SK-N-SH (cell line): ENCODE measurements around the gene ALAS2. TPM values are rescaled to one million over a fixed set of nuclear protein-coding genes. Genes with fewer than 3 reads are reported as not detected.

Source experiments
- CTCF ChIA-PET: fragments of 300-600, 350-600 bp; formaldehyde crosslinking; extraction: SDS; loops from one replicate; lab custom pipeline; 2021; lab: Yijun Ruan, JAX
- POLR2A ChIA-PET: fragments of 350-600 bp; sonication (Branson Sonifier 250); formaldehyde crosslinking; extraction: SDS; loops from one replicate; lab custom pipeline; 2020; ENCODE audit warnings: antibody characterized with exemption, inconsistent platforms; lab: Yijun Ruan, JAX
- DNase-seq: peaks from one replicate; pipeline ENCODE4 v3.0.0; 2012
- H2AFZ ChIP-seq: fragments of 200-600 bp; sonication (generic); 2 replicates; pipeline ENCODE4 v1.8.1; 2016; ENCODE audit warnings: antibody characterized with exemption, mild to moderate bottlenecking, low read depth
- H3F3A ChIP-seq: fragments of 200-600 bp; sonication (generic); replicated peaks from 2 replicates; pipeline ENCODE3; 2016; ENCODE audit warnings: antibody characterized with exemption, mild to moderate bottlenecking; ENCODE audit not compliant: insufficient read depth
- H3K27ac ChIP-seq, 2 experiments: fragments of 200-500 bp in 1 of 2; fragments of 200-600 bp in 1 of 2; sonication (Bioruptor generic) in 1 of 2; sonication (generic), shearing (Covaris generic) in 1 of 2; 2 replicates each; pipeline versions ENCODE4 v1.5.1 to v1.6.1; 2014 to 2016; ENCODE audit warnings: low read depth in 2 of 2, inconsistent platforms in 1 of 2, low read length in 1 of 2, mild to moderate bottlenecking in 1 of 2, mixed read lengths in 1 of 2
- H3K27me3 ChIP-seq: fragments of 200-600 bp; sonication (generic), shearing (Covaris generic); 2 replicates; pipeline ENCODE4 v1.6.1; 2016; ENCODE audit warnings: mixed run types; ENCODE audit not compliant: insufficient read depth
- H3K36me3 ChIP-seq, 2 experiments: fragments of 200-500 bp in 1 of 2; fragments of 200-600 bp in 1 of 2; sonication (Bioruptor generic) in 1 of 2; sonication (generic) in 1 of 2; replicated peaks in 1 of 2; 2 replicates each; pipeline versions ENCODE3 to v1.5.1; 2014 to 2016; ENCODE audit warnings: low read length in 1 of 2, mild to moderate bottlenecking in 1 of 2; ENCODE audit not compliant: insufficient read depth in 2 of 2, control insufficient read depth in 1 of 2
- H3K4me1 ChIP-seq, 2 experiments: fragments of 200-500 bp in 1 of 2; fragments of 200-600 bp in 1 of 2; sonication (Bioruptor generic) in 1 of 2; sonication (generic), shearing (Covaris generic) in 1 of 2; 2 replicates each; pipeline versions ENCODE4 v1.5.1 to v1.6.1; 2014 to 2016; ENCODE audit warnings: low read depth in 1 of 2, low read length in 1 of 2, mixed run types in 1 of 2; ENCODE audit not compliant: insufficient read depth in 2 of 2, control insufficient read depth in 1 of 2
- H3K4me2 ChIP-seq: fragments of 200-600 bp; sonication (generic), shearing (Covaris generic); 2 replicates; pipeline ENCODE4 v1.6.1; 2017; ENCODE audit warnings: mixed run types
- H3K4me3 ChIP-seq, 2 experiments: fragments of 200-500 bp in 1 of 2; fragments of 200-600 bp in 1 of 2; sonication (Bioruptor generic) in 1 of 2; sonication (generic), shearing (Covaris generic) in 1 of 2; 2 replicates each; pipeline versions ENCODE4 v1.5.1 to v1.8.1; 2014 to 2016; ENCODE audit warnings: low read depth in 2 of 2, inconsistent platforms in 1 of 2, low read length in 1 of 2, mild to moderate bottlenecking in 1 of 2, mixed read lengths in 1 of 2, moderate library complexity in 1 of 2
- H3K79me2 ChIP-seq: fragments of 200-600 bp; sonication (generic); 2 replicates; pipeline ENCODE4 v1.8.1; 2017; ENCODE audit warnings: mild to moderate bottlenecking; ENCODE audit not compliant: insufficient read depth
- H3K9ac ChIP-seq: fragments of 200-600 bp; sonication (generic); 2 replicates; pipeline ENCODE4 v1.6.1; 2017; ENCODE audit warnings: mixed run types
- H3K9me2 ChIP-seq: fragments of 200-600 bp; sonication (generic); 2 replicates; pipeline ENCODE4 v1.6.1; 2017; ENCODE audit warnings: mixed run types
- H3K9me3 ChIP-seq: fragments of 200-600 bp; sonication (generic); 2 replicates; pipeline ENCODE4 v1.6.1; 2017; ENCODE audit warnings: mixed run types, mild to moderate bottlenecking, moderate library complexity
- H4K20me1 ChIP-seq: fragments of 200-600 bp; sonication (generic); 2 replicates; pipeline ENCODE4 v1.6.1; 2017; ENCODE audit warnings: mild to moderate bottlenecking, mixed run types; ENCODE audit not compliant: insufficient read depth
- CHD2 ChIP-seq: fragments of 150-350 bp; IDR thresholded peaks from 2 replicates; pipeline ENCODE4 v1.6.1; 2018; ENCODE audit warnings: low read length; ENCODE audit not compliant: partially characterized antibody
- ELF1 ChIP-seq: IDR thresholded peaks from 2 replicates; pipeline ENCODE4 v1.4.0; 2012
- FOXJ3 ChIP-seq: sonication (generic); formaldehyde crosslinking; IDR thresholded peaks from 2 replicates; pipeline ENCODE4 v1.5.1; 2020; ENCODE audit warnings: mild to moderate bottlenecking, missing genetic modification reagents
- FOXM1 ChIP-seq: IDR thresholded peaks from 2 replicates; pipeline ENCODE4 v1.4.0; 2012; ENCODE audit warnings: low read depth, mild to moderate bottlenecking
- MEF2A ChIP-seq: IDR thresholded peaks from 2 replicates; pipeline ENCODE4 v1.4.0; 2012; ENCODE audit warnings: low read depth, borderline replicate concordance
- MXI1 ChIP-seq: IDR thresholded peaks from 2 replicates; pipeline ENCODE4 v1.6.1; 2012; ENCODE audit warnings: mild to moderate bottlenecking, low read depth, low read length, improper control_type of control experiment
- NRF1 ChIP-seq: IDR thresholded peaks from 2 replicates; pipeline ENCODE4 v1.6.1; 2012; ENCODE audit warnings: low read depth, mild to moderate bottlenecking, low read length
- POLR2AphosphoS5 ChIP-seq: IDR thresholded peaks from 2 replicates; pipeline ENCODE4 v1.6.1; 2012; ENCODE audit warnings: low read depth, low read length
- RFX5 ChIP-seq: IDR thresholded peaks from 2 replicates; pipeline ENCODE4 v1.6.1; 2012; ENCODE audit warnings: mild to moderate bottlenecking, improper control_type of control experiment, low read length
- RXRA ChIP-seq: IDR thresholded peaks from 2 replicates; pipeline ENCODE4 v1.4.0; 2012; ENCODE audit warnings: low read depth, mild to moderate bottlenecking, borderline replicate concordance
- SMC3 ChIP-seq: IDR thresholded peaks from 2 replicates; pipeline ENCODE4 v1.6.1; 2012; ENCODE audit warnings: low read depth, low read length, improper control_type of control experiment
- TEAD4 ChIP-seq: IDR thresholded peaks from 2 replicates; pipeline ENCODE4 v1.4.0; 2012; ENCODE audit warnings: mild to moderate bottlenecking, borderline replicate concordance; ENCODE audit not compliant: insufficient read depth
- YY1 ChIP-seq: IDR thresholded peaks from 2 replicates; pipeline ENCODE4 v1.4.0; 2012; ENCODE audit warnings: low read depth, mild to moderate bottlenecking
- WGBS: methylation state at CpG from one replicate; pipeline ENCODE4 v1.1.6; 2017; ENCODE audit warnings: low lambda C conversion rate; 5-methylcytosine and 5-hydroxymethylcytosine counted together
- polyA plus RNA-seq, 3 experiments: library from polyadenylated mRNA; depleted of rRNA; stranded (reverse); fragments of >200 nt; gene quantifications; 2 replicates each; pipeline ENCODE4 v1.2.3, GENCODE V29; 2012
- TF ChIP-seq, protein P1 (sequence below): fragments of 150-350 bp; IDR thresholded peaks from 2 replicates; pipeline ENCODE4 v1.6.1; 2017; ENCODE audit warnings: antibody characterized with exemption, low read length, low read depth, borderline replicate concordance
- TF ChIP-seq, protein P2 (sequence below): IDR thresholded peaks from 2 replicates; pipeline ENCODE4 v1.6.1; 2012; ENCODE audit warnings: mild to moderate bottlenecking, low read depth, low read length, moderate library complexity
- TF ChIP-seq, protein P3 (sequence below): IDR thresholded peaks from 2 replicates; pipeline ENCODE4; 2012

Gene ALAS2
- polyA plus RNA-seq, 1 of the 3 experiments (the other 2 are of a cell fraction), result not detected

DNA sequence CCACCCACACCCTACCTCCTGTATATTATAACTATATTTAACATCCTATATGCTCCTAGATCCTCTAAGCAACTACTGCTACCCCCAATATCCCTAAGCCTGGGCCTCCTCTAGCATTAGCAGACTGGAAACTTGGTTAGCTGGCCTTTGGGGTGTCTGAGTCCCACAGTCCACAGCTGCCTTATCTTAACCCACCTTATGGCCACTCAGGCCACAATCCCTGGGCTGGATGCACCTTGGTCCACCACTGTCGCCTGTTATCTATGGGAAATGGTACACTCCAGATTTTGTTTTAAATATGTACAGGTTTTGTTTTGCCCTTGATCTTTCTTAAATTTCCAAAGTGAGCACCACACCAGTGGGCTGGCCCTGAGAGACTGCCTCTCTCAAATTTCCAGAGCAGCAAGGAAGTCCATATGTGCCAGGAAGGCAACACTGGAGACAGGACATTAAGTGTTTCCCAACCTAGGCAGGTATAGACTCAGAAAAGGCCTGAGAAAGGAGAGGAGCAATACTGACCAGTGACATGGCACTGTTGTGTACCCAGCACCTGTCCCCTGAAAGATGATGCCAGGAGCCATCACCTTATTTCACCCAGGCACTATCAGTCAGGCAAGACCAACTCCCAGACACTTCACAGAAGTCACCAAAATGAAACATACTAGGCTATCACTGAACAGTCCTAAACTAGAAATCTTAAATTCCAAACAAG is 37.7 kb downstream of the ALAS2 start:
- TF ChIP-seq RXRA (no peak), FOXJ3 (CRISPR knock-in tag) (no peak), SMC3 (no peak), ELF1 (no peak), NRF1 (no peak), CHD2 (no peak), TEAD4 (no peak), RFX5 (no peak), POLR2AphosphoS5 (no peak), YY1 (no peak), FOXM1 (no peak), MXI1 (no peak), MEF2A (no peak)
- TF ChIP-seq, protein P1, sequence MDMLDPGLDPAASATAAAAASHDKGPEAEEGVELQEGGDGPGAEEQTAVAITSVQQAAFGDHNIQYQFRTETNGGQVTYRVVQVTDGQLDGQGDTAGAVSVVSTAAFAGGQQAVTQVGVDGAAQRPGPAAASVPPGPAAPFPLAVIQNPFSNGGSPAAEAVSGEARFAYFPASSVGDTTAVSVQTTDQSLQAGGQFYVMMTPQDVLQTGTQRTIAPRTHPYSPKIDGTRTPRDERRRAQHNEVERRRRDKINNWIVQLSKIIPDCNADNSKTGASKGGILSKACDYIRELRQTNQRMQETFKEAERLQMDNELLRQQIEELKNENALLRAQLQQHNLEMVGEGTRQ, result no peak
- TF ChIP-seq, protein P2, sequence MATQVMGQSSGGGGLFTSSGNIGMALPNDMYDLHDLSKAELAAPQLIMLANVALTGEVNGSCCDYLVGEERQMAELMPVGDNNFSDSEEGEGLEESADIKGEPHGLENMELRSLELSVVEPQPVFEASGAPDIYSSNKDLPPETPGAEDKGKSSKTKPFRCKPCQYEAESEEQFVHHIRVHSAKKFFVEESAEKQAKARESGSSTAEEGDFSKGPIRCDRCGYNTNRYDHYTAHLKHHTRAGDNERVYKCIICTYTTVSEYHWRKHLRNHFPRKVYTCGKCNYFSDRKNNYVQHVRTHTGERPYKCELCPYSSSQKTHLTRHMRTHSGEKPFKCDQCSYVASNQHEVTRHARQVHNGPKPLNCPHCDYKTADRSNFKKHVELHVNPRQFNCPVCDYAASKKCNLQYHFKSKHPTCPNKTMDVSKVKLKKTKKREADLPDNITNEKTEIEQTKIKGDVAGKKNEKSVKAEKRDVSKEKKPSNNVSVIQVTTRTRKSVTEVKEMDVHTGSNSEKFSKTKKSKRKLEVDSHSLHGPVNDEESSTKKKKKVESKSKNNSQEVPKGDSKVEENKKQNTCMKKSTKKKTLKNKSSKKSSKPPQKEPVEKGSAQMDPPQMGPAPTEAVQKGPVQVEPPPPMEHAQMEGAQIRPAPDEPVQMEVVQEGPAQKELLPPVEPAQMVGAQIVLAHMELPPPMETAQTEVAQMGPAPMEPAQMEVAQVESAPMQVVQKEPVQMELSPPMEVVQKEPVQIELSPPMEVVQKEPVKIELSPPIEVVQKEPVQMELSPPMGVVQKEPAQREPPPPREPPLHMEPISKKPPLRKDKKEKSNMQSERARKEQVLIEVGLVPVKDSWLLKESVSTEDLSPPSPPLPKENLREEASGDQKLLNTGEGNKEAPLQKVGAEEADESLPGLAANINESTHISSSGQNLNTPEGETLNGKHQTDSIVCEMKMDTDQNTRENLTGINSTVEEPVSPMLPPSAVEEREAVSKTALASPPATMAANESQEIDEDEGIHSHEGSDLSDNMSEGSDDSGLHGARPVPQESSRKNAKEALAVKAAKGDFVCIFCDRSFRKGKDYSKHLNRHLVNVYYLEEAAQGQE, result no peak
- TF ChIP-seq, protein P3, sequence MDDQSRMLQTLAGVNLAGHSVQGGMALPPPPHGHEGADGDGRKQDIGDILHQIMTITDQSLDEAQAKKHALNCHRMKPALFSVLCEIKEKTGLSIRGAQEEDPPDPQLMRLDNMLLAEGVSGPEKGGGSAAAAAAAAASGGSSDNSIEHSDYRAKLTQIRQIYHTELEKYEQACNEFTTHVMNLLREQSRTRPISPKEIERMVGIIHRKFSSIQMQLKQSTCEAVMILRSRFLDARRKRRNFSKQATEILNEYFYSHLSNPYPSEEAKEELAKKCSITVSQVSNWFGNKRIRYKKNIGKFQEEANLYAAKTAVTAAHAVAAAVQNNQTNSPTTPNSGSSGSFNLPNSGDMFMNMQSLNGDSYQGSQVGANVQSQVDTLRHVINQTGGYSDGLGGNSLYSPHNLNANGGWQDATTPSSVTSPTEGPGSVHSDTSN, result no peak
- no peak overlapping the region for H3K9ac ChIP-seq
- ChIA-PET POLR2A (interaction anchor here (0.5 kb wide), 1 partner anchor 69 kb away, joined by 3 read pairs; no protein-coding TSS in a partner anchor), CTCF (no interaction called here)
- H3K27ac ChIP-seq, result no peak overlapping the region
- no peaks in the 10 kb centered on the region for H3K4me1 ChIP-seq
- WGBS, result 59% methylated on average over 1 of the region's 1 CpG
- DNase-seq, result no peak
- peaks cover 3% of the 10 kb centered on the region for H3F3A ChIP-seq
- no peaks in the 10 kb centered on the region for H3K79me2 ChIP-seq
- H4K20me1 ChIP-seq, result no peaks in the 10 kb centered on the region
- H3K4me3 ChIP-seq, result no peak overlapping the region
- no peak overlapping the region for H3K4me2 ChIP-seq
- no peaks in the 10 kb centered on the region for H3K9me2 ChIP-seq
- H3K9me3 ChIP-seq, result no peaks in the 10 kb centered on the region
- H3K27me3 ChIP-seq, result peaks cover 19% of the 10 kb centered on the region; the same call in 1 of the 2 replicates
- H2AFZ ChIP-seq, result no peak overlapping the region
- no peaks in the 10 kb centered on the region for H3K36me3 ChIP-seq
